ENCODE results near the gene PBX2.
A peak's percentile ranks its signal among the peaks of the same experiment; 100 is the strongest.
"Not testable (repeated sequence)": the region's sequence is repeated elsewhere in the genome, so short reads cannot be mapped to it uniquely, and the experiment has no call there.

The PBX2 gene

GRCh38 chr6:32200711-32201475 lies 10.9 kb upstream of the PBX2 start:
- no peak for DNase-seq

DNA sequence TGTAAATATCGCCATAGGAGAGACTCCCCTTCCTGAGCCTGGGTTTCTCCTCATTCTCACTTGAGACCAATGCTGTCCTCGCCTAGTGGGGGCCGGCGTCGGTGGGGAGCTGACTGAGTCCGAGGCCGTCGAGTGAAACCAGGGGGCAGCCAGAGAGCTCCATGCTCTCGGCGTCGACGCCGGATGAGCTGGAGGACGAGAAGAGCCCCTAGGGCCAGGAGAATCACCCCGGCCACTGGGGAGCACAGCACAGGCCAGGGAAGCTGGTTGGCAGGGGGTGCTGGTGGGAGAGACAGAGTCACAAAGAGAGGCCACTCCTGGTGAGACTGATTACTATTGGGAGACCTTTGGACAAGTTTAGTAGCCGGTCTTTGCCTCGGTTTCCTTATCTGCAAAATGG lies 8.9 kb upstream of the PBX2 start:
- no peak for DNase-seq

- no peak for DNase-seq
These were observed 8.3 kb upstream of the PBX2 start for GRCh38 chr6:32198345-32198696.

- no peak for DNase-seq
These were observed 6.9 kb upstream of the PBX2 start for GRCh38 chr6:32196682-32197616.

DNA sequence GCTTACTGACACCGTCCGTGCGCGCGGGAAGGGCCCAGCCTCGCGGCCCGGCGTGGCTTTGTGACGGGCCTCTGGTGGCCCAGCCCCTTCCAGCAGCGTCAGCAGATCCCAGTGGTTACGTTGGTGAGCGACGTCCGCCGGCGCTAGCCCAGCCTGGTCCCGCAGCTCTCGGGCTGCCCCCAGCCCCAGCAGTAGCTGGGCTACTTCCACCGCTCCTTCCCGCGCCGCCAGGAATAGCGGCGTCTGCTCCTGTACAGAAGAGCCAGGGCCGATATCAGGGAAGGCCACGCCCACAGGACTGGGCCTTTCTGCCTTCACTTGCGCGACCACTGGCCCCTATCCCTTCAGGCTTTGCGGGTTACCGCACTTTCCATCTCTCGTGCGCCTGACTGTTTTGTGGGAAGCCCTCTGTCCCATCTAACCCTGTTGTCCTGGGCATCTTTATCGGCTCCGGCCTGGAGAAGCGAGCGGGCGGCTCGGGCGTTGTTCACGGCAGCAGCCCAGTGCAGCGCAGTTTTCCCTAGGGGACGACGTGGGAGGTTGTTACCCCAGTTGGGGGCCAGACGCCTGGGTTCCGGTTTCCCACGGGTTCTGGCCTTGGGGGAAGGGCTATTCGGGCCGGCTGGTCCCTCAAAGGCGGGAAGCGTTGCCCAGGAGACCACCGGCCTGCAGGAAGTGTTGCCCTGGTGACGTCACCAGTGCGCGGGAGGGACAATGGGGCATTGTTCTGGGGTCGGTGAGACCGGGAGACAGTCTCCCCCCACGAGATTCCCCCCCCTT lies 6.1 kb upstream of the PBX2 start:
- DNase-seq = peak; percentile 72

GRCh38 chr6:32195652-32195901 lies 5.6 kb upstream of the PBX2 start:
- peak; percentile 100 for DNase-seq

DNA sequence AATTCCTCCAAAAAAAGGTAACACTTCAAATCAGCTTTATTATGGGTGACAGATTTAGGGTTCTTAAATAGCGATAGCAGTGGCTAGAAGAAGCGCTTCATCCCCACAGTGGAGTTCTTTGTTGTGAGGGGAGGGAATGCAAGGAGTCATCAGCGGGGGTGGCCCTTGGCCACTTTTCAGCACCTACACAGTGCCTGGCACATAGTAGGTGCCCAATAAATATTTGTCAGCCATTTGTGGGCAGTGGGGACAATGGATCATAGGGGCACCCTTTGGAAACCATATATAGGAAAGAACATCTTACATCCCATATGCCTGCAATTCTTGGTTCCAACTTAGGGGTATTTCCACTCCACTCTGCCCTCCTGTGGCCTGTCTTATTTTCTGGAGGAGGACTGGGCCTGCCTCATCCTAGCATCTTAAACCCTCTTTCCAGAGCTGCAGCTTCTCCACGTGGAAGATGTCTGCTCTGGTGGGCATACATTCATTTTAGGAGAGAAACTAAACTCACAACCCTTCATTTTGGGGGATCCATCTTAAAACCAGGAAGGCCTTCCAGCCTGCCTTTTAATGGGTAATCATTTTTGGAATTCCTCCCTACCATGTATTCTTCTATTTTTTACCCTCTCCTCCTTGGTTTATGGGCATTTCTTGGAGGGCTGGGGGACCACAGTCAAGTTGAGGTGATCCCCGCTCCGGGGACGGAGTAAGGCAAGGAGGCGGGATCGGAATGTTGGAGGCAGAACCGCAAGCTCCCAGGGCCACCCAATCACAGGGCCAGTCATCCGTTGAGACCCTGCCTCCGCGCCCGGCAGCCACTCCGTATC lies 5.0 kb upstream of the PBX2 start:
- peak; percentile 48 for DNase-seq

- DNase-seq = no peak
These were observed 4.4 kb upstream of the PBX2 start for GRCh38 chr6:32194388-32194787.

- DNase-seq = not testable (repeated sequence)
These were observed 3.1 kb upstream of the PBX2 start for GRCh38 chr6:32193096-32193495.

- peak; percentile 72 for DNase-seq
These were observed 2.6 kb upstream of the PBX2 start, which contains the start of gene GPSM3 for GRCh38 chr6:32192608-32193039. TSS of gene GPSM3 (minus strand) at chr6:32192643. CDS start at chr6:32192513, 130 bp downstream.

GRCh38 chr6:32191696-32192607 lies 1.9 kb upstream of the PBX2 start:
- DNase-seq = no peak

GRCh38 chr6:32190911-32191677 lies 1.1 kb upstream of the PBX2 start:
- DNase-seq = no peak

- DNase-seq = no peak
These were observed 304 bp downstream of the PBX2 start for GRCh38 chr6:32189742-32190053.

DNA sequence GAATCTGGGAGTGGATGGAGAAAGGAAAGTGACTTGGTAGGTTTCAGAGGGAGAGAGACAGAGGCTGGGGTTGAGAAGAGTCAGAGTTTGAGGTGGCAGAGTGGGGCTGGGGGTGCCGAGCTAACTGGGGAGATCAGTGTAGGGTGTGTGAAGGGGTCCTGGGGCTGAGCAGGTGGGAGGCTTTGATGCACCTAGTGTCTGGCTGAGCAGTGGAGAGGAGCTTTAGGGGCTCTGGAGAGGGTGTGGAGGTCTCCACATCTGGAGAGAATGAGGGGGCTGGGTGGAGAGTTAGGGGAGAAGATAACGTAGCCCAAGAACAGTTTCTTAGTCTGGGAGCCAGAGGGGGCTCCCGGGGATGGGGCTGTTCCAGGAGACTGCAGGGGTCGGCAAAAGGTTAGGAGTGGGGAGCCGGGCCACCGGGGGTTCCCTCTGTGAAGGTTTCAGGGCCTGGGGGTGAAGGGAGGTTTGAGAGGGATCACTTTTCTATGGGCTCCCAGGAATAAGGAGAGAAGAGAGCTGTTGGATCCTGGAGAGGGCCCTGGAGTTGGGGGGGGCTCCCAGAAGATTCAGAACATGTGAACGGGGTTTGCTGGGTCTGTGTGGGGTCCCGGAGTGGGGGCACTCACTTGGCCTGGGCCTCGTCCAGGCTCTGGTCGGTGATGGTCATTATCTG lies 797 bp downstream of the PBX2 start:
- no peak for DNase-seq

DNA sequence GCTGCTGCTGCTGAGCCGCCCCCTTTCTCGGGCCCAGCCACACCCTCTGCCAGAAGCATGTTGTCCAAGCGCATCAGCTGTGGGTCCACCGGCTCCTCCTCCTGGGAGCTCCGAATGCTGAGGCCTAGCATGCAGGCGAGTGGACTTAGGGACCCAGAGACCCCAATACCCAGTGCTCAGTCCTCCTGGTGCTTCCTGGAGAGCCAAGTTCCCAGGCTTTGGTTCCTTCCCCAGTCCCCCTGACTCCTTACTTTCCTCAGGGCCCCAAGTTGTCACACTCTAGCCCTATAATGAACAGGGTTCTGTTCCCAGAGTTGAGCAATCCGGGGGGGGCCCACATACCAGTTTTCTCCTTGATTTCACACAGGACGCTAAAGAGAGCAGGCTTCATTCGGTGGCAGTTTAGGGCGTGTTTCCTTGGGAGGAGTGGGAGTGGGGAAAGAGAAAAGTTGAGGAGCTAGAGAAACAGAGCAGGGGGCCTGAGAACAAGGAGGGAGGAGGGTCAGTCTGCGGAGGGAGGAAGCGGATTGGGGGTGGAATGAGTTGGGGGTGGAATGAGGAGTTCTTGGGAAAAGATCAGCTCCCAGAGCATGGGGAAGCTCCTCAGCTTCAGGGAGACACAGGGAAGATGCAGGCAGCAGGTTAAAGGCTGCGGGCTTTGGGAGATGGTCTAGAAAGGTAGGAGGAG lies 1.5 kb downstream of the PBX2 start:
- DNase-seq = no peak

- not testable (repeated sequence) for DNase-seq
These were observed 2.1 kb downstream of the PBX2 start for GRCh38 chr6:32187725-32188380.

- DNase-seq = no peak
These were observed 2.8 kb downstream of the PBX2 start for GRCh38 chr6:32187009-32187709.

- not testable (repeated sequence) for DNase-seq
These were observed 3.7 kb downstream of the PBX2 start for GRCh38 chr6:32186151-32186840.

Measured in activated CD4-positive, alpha-beta T cell treated with anti-CD3 and anti-CD28 coated beads, Interleukin-2, amount 50 U/mL, for 16 hours (primary cell).